ENCODE results near the gene GPR141.
"Not testable (repeated sequence)": the region's sequence is repeated elsewhere in the genome, so short reads cannot be mapped to it uniquely, and the experiment has no call there.

Gene GPR141

DNA sequence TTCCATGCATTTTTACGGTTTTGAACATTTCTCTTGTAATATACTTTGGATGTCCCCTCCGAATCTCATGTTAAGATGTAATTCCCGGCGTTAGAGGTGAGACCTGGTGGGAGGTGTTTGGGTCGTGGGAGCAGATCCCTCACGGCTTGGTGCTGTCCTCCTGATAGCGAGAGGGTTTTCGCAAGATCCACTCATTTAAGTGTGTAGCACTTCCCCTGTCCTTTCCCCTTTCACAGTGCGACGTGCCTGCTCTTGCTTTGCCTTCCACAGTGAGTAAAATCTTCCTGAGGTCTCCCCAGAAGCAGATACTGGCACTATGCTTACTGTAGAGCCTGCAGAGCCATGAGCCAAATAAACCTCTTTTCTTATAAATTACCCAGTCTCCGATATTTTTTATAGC lies 6.6 kb downstream of the GPR141 start:
- DNase-seq: no peak

DNA sequence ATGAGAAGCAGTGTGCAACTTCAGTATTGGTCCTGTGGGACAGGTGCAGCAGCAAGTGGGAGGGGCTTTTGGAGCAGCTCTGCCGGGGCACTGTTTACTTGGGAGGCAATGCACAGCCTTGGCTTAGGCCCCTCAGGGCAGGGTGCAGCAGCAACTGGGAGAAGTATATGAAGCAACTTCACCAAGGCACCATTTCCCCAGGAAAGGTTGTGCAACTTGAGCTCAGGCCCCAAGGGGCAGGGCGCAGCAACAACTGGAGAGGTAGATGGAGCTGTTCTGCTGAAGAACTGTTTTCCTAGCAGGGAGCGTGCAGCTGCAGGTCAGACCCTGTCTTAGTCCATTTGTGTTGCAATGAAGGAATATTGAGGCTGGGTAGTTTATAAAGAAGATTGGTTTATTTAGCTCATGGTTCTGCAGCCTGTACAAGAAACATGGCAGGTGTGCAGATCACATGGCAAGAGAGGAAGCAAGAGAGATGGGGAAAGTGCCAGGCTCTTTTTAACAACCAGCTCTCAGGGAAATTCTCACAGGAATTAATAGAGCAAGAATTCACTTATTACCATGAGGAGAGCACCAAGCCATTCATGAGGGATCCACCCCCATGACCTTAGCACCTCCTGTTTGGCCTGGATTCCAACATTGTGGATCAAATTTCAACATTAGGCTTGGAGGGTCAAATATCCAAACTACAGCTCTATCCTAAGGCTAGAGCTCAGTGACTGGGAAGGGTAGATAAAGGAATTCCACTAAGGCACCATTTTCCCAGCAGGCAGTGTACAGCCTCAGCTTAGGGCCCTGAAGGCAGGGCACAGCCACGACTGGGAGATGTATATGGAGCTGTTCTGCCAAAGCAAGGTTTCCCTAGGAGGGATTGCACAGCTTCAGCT lies 10.9 kb downstream of the GPR141 start:
- no peak for DNase-seq

DNA sequence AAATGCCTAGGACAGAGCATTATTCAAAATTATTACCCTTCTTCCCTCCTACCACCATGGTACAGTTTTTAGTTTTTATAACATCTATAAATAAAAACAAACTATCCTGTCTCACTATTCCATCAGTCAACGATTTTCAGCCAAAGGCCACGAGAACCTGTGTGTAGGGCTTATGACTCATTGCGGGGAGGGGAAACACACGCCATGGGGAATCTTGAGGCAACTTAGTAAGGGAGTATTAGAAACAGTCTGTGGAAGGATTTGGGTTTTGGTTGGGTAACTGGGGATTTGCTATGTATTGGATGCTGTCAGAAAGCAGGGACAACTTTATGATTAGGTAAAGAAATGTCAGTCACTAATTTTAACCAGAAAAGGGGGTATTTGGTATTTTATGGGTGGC lies 14.7 kb downstream of the GPR141 start:
- no peak for DNase-seq

DNA sequence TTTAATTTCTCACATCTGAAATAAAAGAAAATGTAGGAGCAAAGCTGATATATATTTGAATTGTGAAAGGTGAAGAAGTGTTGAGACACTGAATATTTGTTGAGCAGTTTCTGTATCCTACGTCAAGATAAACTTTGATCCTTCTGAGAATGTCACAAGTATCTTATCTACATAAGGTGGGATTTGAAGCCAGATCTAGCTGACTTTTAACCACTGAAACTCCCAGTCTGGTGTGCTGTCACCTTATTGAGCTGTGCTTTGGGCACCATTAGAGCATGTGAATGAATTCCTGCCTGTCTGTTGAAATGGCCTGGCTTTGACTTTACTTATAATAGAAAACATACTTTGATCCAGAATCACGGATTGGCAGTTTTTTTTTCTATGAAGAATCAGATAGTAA lies 15.2 kb downstream of the GPR141 start:
- DNase-seq: no peak

DNA sequence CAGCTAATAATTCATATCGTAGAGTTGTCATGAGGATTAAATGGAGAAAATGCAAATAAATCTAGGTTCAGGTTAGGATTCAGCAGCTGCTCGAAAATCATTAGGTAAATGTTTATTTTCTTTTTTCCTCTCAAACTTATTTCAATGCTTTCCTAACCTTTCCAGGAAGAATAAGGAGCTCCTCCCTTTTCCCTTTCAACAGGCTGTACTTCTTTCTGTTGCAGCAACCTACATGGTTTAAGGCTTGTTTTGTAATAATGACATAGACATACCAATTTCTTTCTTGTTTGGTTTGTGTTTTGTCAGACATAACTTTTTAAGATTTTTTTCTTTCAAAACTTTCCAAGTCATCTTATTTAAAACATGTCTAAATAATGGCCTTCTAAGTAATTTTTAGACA lies 18.2 kb downstream of the GPR141 start:
- DNase-seq: no peak

DNA sequence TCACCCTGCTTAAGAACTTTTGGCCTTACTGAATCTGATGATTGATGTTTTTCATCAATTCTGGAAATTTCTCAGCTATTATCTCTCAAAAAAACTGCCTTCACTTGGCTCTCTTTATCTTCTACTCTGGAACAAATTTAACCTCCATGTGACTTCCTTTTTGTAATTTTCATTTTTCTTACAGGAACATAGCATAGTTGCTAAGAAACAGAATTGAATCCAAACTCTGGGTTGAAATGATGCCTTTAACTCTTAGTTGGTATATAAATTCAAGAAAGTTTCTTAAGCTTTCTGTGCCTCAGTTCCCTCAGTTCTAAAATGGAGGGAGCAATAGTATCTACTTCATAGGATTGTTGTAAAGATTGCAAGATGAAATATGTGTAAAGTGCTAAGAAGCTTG lies 19.8 kb downstream of the GPR141 start:
- no peak for DNase-seq

DNA sequence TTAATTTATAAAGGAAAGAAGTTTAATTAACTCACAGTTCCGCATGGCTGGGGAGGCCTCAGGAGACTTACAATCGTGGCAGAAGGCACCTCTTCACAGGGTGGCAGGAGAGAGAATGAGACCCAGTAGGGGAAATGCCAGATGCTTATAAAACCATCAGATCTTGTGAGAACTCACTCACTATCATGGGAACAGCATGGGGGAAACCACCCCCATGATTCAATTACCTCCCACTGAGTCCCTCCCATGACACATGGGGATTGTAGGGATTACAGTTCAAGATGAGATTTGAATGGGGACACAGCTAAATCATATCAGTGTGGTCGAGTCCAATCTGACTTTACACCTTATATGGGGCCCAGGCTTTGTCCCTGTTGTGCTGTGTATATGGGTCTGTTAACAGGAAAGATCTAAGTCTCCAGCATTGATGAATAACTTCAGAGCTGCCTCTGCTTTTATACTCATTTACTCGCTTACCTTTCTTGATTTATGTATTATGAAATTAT lies 20.8 kb downstream of the GPR141 start:
- not testable (repeated sequence) for DNase-seq

DNA sequence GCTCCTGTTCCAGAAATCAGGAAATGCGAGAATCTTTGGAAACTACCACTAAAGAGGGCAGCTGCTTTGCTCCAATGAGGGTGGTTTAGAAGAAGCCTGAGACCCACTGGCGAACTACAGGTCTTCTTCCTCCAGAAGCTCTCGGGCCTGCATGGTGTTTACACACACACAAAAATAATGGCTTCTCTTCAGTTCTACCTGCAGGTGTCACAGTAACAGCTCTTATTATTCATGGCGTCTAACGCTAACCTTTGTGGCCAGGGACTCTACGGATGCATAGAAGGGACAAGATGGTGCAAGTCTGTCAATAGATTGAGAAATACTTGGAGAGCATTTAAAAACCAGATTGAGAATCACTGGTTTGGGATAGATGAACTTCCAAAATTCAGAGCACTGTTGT lies 22.4 kb downstream of the GPR141 start:
- no peak for DNase-seq

DNA sequence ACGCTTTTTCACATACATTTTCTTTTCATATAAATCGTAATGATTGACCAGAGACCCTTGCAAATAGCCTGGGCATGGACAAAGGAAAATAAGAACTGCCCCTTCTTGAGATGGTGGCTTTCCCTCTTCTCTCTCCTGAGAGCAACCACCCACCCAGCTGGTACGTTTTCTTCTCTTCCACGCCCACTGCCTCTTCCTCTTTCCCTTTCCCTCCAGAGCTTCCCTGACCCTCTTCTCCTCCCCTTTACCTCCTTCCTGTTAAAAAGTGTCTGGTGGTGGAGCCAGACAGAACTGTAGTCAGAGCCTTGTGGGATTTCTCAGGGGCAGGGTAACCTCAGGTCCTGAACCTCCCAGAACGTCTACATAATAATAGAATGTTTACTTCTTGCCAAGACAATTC lies 23.2 kb downstream of the GPR141 start:
- DNase-seq: no peak

DNA sequence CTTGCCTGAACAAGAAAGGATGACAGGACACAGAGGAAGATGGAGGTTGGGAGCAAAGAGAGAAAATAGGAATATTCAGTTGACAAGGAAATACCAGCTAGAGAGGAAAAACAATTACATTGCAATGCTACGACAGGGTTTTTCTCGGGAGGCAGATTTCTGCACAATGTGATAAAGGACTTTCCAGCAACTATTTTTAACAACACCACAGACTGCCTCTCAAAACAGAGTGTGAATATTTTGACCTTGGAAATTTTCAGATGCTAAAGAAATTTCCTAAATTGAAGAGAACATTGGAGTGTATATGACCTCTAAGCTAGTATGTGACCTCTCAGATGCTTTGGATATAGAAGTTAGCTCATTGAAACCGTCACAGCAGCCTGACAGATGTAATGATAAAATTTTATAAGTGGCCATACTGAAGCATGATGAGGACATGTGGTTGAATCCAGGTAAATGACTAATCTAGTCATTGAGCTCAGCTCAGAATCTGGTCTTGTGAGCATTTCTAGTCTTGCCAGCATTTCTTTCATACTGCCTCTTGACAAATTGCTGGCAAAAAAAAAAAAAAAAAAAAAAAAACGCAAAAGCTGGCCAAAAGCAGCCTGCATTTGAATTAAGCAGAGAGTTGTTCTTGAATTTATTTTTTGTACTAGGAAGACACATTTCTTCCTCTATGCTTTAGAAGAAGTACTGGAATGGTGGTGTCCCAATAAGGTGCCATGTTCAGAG lies 24.4 kb downstream of the GPR141 start:
- DNase-seq: no peak

DNA sequence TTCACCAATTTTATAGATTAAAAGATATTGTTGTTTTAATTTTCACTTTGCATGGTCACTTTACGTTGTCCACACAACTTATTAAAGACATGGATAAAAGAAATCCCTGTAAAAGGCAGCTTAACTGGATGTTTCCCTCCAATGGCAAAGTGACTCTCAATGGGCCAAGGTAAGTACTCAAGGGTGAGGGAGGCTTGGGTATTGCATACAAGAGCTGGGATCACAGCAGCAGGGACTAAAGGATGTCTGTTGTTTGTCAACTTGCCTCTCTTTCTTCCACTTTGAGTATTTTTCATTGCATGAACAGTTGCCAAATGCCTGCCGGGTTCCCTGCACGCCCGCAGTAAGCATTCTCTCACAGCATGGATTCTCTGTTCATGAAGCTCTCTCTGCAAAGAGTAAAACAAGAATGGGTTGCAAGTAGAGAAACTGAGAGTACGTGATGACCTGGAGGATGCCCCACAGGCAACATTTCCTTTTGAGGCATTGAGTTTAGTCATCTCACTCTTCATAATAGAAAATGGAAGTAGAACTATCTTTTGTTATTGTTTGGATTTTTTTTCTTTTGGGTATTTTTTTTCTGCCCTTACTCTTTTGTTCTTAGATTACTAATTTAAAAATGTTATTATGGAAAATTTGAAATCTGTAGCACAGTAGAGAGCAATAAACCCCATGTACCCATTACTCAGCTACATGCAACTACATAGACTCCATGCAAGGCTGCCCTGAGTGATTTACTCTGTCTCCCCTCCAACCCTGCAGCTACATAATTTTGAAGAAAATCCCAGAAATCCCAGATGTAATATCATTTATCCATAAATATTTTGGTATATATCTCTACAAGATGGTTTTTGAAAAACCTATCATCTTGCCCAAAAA lies 26.3 kb downstream of the GPR141 start:
- DNase-seq: no peak

DNA sequence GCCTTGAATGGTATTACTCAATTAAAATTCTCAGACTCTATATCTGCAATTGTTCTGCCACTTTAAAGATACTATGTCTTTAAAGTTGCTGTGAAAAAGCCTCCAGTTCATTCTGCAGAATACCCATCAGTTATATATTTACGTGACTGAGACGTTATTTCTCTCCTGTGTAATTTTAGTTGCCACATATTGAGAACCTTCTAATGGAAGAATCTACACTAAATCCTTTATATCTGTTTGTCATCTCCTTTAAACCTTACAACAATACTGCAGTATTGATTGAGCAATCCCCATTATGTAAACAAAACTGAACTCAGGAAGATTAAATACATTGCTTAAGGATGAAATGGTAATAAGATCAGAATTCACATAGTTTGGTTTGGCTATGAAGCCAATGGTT lies 30.0 kb downstream of the GPR141 start:
- no peak for DNase-seq

DNA sequence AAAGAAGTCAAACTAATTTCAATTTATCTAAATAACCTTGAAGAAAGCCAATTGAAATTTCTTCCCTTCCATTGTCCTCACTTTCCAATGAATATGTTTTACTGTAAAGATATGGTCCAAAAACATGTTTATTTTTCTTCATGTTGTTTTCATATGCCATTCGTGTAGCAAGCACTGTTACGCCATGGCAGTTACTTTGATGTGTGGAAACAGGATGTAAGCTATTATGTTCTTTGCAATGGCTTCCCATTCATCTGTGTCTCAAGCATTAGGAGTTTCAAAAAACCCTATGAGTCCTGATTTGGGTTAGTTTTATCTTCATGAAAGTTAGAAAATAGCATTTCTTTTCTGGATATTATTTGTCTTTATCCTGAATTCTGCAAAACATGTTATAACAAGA lies 31.0 kb downstream of the GPR141 start:
- DNase-seq: no peak

DNA sequence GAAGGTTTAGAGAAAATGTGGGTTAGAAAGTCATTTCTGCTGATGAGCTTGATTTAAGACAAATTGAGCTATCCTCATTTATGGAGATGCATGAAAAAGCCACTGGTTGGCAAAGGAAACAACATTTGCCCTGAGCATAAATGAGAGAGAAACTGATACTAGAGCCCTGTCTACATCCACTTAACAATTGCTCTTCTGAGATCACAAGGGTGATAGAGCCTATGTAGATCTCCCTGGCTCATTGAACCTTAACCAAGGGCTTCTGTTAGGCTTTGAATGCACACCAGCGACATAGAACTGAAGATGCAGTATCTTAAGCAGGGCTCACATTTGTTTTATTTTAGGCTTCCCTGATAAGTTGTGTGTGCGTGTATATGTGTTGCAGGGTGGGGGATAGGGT lies 35.0 kb downstream of the GPR141 start:
- no peak for DNase-seq

DNA sequence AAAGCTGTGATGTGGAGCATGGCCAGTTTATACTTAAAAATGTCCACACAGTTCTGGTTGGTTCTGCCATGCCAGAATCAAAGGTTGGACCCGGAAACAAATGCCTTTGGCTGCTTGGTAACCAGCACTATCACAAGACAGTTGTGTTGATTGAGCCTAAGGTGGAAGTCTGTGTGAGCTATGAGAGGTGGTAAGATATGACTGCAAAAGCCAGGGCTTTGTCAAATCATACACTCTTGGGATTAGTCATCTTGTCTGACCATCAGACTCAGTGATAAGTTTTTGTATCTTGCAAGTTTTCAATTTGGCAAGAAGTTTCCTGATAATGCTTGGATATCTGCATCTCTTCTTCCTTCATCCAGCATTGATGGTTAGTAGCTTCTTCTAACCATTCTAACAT lies 35.5 kb downstream of the GPR141 start:
- DNase-seq: no peak

DNA sequence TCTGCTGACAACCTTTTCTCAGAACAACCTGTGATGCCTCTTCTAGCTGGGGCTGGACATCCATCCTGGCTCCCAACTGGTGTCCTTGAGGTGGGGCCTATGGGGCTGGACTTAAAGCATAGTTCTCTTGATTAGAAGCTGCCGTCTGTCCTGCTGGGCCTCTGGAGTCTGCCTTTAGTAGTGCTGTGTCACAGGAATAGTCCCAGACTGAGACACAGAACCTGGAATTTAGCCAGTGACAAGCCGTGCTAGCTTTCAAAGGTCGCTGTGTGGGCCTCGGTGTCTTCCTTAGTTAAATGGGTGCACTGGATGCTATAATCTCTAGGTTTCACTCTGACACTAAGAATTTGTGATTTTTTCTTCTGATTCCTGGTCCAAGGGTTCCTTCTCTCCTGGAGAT lies 41.2 kb downstream of the GPR141 start:
- no peak for DNase-seq

DNA sequence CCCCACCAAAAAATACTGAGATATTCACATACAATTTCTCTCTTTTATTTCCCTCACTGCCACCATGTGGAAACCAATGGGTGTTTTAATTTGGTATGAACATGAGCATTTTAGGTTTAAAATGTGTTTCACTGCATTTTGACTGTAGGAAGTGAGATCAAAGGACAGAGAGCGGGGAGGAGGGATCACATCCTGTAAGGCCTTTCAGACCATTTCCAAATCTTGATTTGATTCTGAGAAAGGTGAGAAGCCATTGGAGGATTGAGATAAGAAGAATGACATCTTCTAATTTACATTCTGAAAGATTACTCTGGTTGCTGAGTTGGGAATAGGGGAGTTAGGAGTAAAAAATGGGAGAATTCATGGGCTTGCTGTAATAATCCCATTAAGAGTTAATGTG lies 42.5 kb downstream of the GPR141 start:
- no peak for DNase-seq

DNA sequence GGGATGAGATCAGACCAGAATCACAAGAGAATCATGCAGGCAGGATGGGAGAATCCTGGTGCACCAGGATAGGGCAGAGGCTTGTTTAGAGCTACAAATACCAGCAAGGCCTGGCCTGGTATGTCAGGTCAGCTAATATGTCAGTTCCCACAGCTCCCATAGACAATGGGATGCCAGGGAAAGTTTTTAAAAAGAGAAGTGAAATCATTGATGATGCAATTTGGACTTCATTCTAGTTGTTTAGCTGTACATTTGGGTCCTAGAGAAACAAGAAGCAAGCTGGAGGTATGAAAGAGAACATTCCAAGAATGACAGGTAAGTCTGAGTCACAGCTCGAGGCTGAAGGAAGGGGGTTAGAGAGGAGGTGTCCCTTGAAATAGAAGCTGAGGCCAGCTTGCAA lies 45.2 kb downstream of the GPR141 start:
- DNase-seq: no peak

DNA sequence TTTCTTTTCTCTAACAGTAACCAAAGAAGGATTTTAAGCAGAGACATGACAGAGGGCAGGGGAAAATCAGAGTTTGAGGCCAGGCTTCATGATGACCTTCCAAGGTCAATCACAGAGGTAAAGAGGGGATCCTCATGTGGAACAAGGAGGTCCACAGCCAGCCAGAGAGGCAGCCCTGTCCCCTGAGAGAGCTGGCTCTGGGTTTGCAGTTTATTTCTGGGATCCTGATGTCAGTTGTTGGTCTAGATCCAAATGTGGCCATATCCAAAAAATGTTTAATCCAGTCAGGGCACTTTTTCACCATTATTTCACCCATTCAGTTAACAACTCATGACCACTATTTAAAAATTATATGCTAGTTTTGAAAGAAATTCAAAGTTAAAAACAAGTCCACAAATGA lies 45.6 kb downstream of the GPR141 start:
- DNase-seq: no peak

DNA sequence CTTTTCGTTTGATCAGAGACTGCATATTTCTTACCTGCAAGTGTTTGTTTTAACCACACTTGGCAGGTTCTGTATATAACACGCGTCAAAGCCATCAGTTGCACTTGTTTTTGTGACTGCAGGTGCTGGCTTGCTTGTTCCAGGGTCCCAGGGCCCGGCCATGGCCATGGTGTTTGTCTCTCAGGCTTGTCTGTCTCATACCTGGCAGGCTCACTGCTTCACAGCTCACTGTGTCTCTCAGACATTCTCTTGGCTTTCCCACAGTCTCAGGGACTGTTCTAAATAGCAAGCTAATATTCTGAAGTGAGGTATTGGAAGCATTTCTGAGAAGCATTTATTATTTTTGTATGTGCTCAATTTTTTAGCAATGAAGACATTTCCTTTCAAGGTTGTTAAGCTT lies 46.9 kb downstream of the GPR141 start:
- DNase-seq: no peak

DNA sequence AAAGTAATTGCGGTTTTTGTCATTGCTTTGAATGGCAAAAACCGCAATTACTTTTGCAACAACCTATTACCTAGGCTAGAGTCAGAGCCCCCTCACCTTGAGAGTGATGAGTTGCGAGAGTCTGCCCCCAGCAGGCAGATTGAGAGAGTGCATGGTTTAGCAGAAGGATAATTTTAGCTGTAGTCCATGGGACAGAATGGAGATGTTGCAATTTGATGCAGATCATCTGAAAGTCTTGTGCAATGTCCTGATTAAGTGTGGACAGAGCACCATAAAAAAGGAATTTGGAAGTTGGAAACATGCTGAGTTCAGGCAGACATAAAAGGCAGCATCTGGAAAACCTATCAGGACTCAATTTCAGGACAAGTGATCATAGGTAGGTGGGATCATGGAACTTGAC lies 48.7 kb downstream of the GPR141 start:
- DNase-seq: peak; percentile 39

DNA sequence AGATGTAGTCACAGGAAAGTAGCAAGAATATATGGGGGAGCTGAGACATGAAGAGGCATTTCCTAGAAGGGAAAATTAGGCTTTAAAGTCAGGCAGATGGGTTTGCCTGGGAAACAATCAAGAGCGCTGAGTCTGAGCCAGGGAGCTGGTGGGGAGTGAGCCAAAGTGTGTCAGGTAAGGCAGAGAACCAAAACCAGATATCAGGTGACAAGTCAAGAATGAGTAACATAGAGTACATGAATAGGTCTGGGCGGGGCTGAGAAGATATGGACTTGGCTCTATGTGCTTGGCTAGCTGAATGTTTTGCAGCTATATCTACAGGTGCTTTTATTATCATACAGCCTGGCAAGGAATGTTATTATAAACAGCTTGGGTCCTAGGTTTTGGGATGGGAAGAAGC lies 49.3 kb downstream of the GPR141 start:
- DNase-seq: no peak

DNA sequence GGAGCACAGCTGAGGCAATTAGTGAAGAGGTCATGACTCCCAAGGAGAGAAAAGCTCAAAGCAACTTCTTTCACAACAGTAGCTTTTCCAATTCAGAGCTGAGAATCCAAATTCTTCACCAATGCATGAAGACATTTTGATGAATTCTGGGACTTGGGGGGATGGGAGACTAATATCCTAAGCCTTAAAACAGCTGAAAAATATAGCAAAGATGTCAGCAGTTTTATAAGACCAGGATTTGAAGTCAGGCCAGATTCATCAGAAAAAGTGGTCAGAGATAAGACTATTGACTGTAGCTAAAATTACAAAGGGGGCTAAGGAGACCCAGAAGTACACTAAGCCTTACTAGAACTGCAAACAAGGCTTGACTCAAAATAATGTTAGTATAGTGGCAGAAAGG lies 51.6 kb downstream of the GPR141 start:
- DNase-seq: no peak
